Measurements from ENCODE around the gene PIGW.

The PIGW gene

DNA sequence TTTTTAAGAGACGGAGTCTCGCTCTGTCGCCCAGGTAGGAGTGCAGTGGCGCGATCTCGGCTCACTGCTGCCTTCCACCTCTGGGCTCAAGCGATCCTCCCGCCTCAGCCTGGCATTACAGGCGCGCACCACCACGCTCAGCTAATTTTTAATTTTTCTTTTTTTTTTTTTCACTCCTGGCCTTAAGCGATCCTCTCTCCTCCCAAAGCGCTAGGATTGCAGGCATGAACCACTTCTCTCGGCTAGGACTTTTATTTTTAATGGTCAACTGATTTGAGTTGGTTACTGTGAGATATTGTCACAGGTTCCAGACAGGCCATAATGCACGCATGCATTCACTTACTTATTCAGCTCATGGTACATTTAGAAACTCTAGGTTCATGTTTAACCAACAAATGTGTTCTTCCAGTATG lies 888 bp downstream of the PIGW start:
- peaks cover 12% of the 10 kb centered on the region; the same call in 1 of the 2 replicates for H3F3A ChIP-seq (ENCODE audit: insufficient read depth, low read length)
- no peaks in the 10 kb centered on the region for H4K20me1 ChIP-seq (ENCODE audit: insufficient read depth, low read length)
- peak overlapping the region; percentile 82 for H3K4me3 ChIP-seq (ENCODE audit: low read length)
- H3K4me2 ChIP-seq (ENCODE audit: low read depth, low read length) = peak overlapping the region; percentile 64
- H3K27ac ChIP-seq (ENCODE audit: low read length) = peak overlapping the region; percentile 98; the same call in 1 of the 2 replicates
- no peaks in the 10 kb centered on the region for H3K9me3 ChIP-seq (replicated peaks; ENCODE audit: insufficient read depth, low read length)
- H3K9ac ChIP-seq (ENCODE audit: low read length) = peak overlapping the region; percentile 99; the same call in 1 of the 2 replicates
- peaks cover 48% of the 10 kb centered on the region for H3K79me2 ChIP-seq (ENCODE audit: low read length)
- H3K9me2 ChIP-seq (replicated peaks; ENCODE audit: insufficient read depth, low read length) = no peaks in the 10 kb centered on the region
- TF ChIP-seq EZH2phosphoT487 (IDR thresholded peaks at IDR 0.05; ENCODE audit: low read length) = no peak
- no peak for TF ChIP-seq CTCF (IDR thresholded peaks at IDR 0.05; ENCODE audit: low read length)
- TF ChIP-seq EZH2 (optimal IDR thresholded peaks at IDR 0.05; ENCODE audit: low read depth, low read length) = no peak
- no peaks in the 10 kb centered on the region; the same call in 1 of the 2 replicates for H3K36me3 ChIP-seq (replicated peaks; ENCODE audit: insufficient read depth, low read length)
- H3K4me1 ChIP-seq (ENCODE audit: low read length) = peaks cover 12% of the 10 kb centered on the region
- H3K27me3 ChIP-seq (replicated peaks; ENCODE audit: insufficient read depth, low read length) = no peaks in the 10 kb centered on the region
- peak overlapping the region; percentile 87 for H2AFZ ChIP-seq (ENCODE audit: low read length)
- DNase-seq = no peak

- no peak overlapping the region for H2AFZ ChIP-seq (ENCODE audit: low read length)
- no peaks in the 10 kb centered on the region; the same call in 1 of the 2 replicates for H3K36me3 ChIP-seq (replicated peaks; ENCODE audit: insufficient read depth, low read length)
- no peaks in the 10 kb centered on the region for H3K9me3 ChIP-seq (replicated peaks; ENCODE audit: insufficient read depth, low read length)
- H3K27me3 ChIP-seq (replicated peaks; ENCODE audit: insufficient read depth, low read length) = no peaks in the 10 kb centered on the region
- no peak overlapping the region for H3K4me3 ChIP-seq (ENCODE audit: low read length)
- no peaks in the 10 kb centered on the region for H3K9me2 ChIP-seq (replicated peaks; ENCODE audit: insufficient read depth, low read length)
- H3K4me2 ChIP-seq (ENCODE audit: low read depth, low read length) = no peak overlapping the region
- no peak overlapping the region for H3K27ac ChIP-seq (ENCODE audit: low read length)
- no peak for TF ChIP-seq CTCF (IDR thresholded peaks at IDR 0.05; ENCODE audit: low read length)
- TF ChIP-seq EZH2phosphoT487 (IDR thresholded peaks at IDR 0.05; ENCODE audit: low read length) = no peak
- no peak for TF ChIP-seq EZH2 (optimal IDR thresholded peaks at IDR 0.05; ENCODE audit: low read depth, low read length)
- peaks cover 10% of the 10 kb centered on the region for H3K4me1 ChIP-seq (ENCODE audit: low read length)
- H3F3A ChIP-seq (ENCODE audit: insufficient read depth, low read length) = peaks cover 19% of the 10 kb centered on the region
- no peak overlapping the region for H3K9ac ChIP-seq (ENCODE audit: low read length)
- DNase-seq = no peak
- H4K20me1 ChIP-seq (ENCODE audit: insufficient read depth, low read length) = no peaks in the 10 kb centered on the region
- peaks cover 36% of the 10 kb centered on the region for H3K79me2 ChIP-seq (ENCODE audit: low read length)
These were observed 5.9 kb downstream of the PIGW start for GRCh38 chr17:36540696-36541095.

GRCh38 chr17:36542755-36543154 lies 8.0 kb downstream of the PIGW start:
- H4K20me1 ChIP-seq (ENCODE audit: insufficient read depth, low read length) = peaks cover 13% of the 10 kb centered on the region
- no peaks in the 10 kb centered on the region for H3K9me2 ChIP-seq (replicated peaks; ENCODE audit: insufficient read depth, low read length)
- H3F3A ChIP-seq (ENCODE audit: insufficient read depth, low read length) = peaks cover 27% of the 10 kb centered on the region
- H3K4me1 ChIP-seq (ENCODE audit: low read length) = peaks cover 17% of the 10 kb centered on the region
- H3K79me2 ChIP-seq (ENCODE audit: low read length) = peaks cover 41% of the 10 kb centered on the region
- H3K4me3 ChIP-seq (ENCODE audit: low read length) = no peak overlapping the region
- H3K27me3 ChIP-seq (replicated peaks; ENCODE audit: insufficient read depth, low read length) = no peaks in the 10 kb centered on the region
- no peak overlapping the region for H3K27ac ChIP-seq (ENCODE audit: low read length)
- H3K9ac ChIP-seq (ENCODE audit: low read length) = no peak overlapping the region
- H3K4me2 ChIP-seq (ENCODE audit: low read depth, low read length) = peak overlapping the region; percentile 77; the same call in 1 of the 2 replicates
- H3K9me3 ChIP-seq (replicated peaks; ENCODE audit: insufficient read depth, low read length) = no peaks in the 10 kb centered on the region
- H2AFZ ChIP-seq (ENCODE audit: low read length) = no peak overlapping the region
- DNase-seq = no peak
- H3K36me3 ChIP-seq (replicated peaks; ENCODE audit: insufficient read depth, low read length) = peaks cover 5% of the 10 kb centered on the region; the same call in 1 of the 2 replicates
- TF ChIP-seq EZH2 (optimal IDR thresholded peaks at IDR 0.05; ENCODE audit: low read depth, low read length) = no peak

DNA sequence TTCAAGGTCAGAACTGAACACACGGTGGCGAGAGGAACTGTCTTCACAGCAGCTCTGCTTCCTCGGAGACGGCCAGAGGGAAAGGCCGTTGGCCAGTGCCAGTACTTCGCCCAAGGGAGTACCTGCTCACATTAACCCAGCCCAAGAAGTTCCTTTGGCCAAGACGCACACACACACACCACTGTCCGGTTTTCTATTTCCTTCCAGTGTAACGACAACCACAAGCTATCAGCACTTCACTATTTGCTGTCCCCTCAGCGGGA lies 9.2 kb downstream of the PIGW start:
- peaks cover 20% of the 10 kb centered on the region for H3K4me1 ChIP-seq (ENCODE audit: low read length)
- H3K9me2 ChIP-seq (replicated peaks; ENCODE audit: insufficient read depth, low read length) = no peaks in the 10 kb centered on the region
- peak; percentile 69 for DNase-seq
- peaks cover 24% of the 10 kb centered on the region for H3F3A ChIP-seq (ENCODE audit: insufficient read depth, low read length)
- H3K27me3 ChIP-seq (replicated peaks; ENCODE audit: insufficient read depth, low read length) = no peaks in the 10 kb centered on the region
- H3K79me2 ChIP-seq (ENCODE audit: low read length) = peaks cover 52% of the 10 kb centered on the region
- peaks cover 5% of the 10 kb centered on the region; the same call in 1 of the 2 replicates for H3K36me3 ChIP-seq (replicated peaks; ENCODE audit: insufficient read depth, low read length)
- H3K9ac ChIP-seq (ENCODE audit: low read length) = peak overlapping the region; percentile 99
- peak overlapping the region; percentile 96 for H3K4me3 ChIP-seq (ENCODE audit: low read length)
- H4K20me1 ChIP-seq (ENCODE audit: insufficient read depth, low read length) = peaks cover 16% of the 10 kb centered on the region
- TF ChIP-seq EZH2 (optimal IDR thresholded peaks at IDR 0.05; ENCODE audit: low read depth, low read length) (no peak), EZH2phosphoT487 (IDR thresholded peaks at IDR 0.05; ENCODE audit: low read length) (no peak), CTCF (IDR thresholded peaks at IDR 0.05; ENCODE audit: low read length) (peak; percentile 29)
- peak overlapping the region; percentile 100 for H2AFZ ChIP-seq (ENCODE audit: low read length)
- peak overlapping the region; percentile 77 for H3K4me2 ChIP-seq (ENCODE audit: low read depth, low read length)
- no peaks in the 10 kb centered on the region for H3K9me3 ChIP-seq (replicated peaks; ENCODE audit: insufficient read depth, low read length)
- peak overlapping the region; percentile 99 for H3K27ac ChIP-seq (ENCODE audit: low read length)
